AG09309 (cell line): ENCODE measurements around the gene CDK17.

Experiments
- DNase-seq: peaks from one replicate; pipeline ENCODE4 v3.0.0-alpha.2; 2010; ENCODE audit warnings: low read depth
- H3K4me3 ChIP-seq: 2 replicates; pipeline ENCODE4 v1.5.1; 2011; ENCODE audit warnings: mild to moderate bottlenecking, low read depth, low read length, moderate library complexity; ENCODE audit not compliant: control insufficient read depth
- TF ChIP-seq, protein P1 (sequence below): IDR thresholded peaks from 2 replicates; pipeline ENCODE4 v1.5.1; 2011; ENCODE audit warnings: mild to moderate bottlenecking, low read depth, low read length, inconsistent platforms; ENCODE audit not compliant: insufficient read depth, control insufficient read depth; ENCODE audit errors: missing control alignments

CDK17 gene

DNA sequence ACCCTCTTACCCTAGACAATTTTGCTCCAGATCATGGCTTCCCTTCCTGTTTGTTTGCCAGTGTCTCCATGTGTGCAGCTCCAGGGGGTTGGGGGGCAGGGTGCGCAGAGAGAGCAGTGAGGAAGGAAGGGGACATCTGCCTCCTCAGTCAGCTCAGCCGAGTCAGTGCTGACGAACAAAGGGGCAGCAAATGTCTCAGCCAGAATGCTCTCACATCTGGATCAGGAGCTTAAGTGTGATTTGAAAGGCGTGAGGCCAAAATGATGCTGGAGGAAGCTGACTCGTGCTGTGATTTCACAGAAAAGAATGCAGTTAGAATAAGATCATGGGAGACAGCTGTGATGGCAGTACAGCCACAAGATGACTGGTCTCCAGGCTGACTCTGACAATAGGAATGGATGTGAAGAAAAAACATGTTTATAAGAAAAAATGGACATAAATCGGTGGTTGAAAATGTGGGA lies 27.1 kb upstream of the CDK17 start:
- TF ChIP-seq, protein P1, sequence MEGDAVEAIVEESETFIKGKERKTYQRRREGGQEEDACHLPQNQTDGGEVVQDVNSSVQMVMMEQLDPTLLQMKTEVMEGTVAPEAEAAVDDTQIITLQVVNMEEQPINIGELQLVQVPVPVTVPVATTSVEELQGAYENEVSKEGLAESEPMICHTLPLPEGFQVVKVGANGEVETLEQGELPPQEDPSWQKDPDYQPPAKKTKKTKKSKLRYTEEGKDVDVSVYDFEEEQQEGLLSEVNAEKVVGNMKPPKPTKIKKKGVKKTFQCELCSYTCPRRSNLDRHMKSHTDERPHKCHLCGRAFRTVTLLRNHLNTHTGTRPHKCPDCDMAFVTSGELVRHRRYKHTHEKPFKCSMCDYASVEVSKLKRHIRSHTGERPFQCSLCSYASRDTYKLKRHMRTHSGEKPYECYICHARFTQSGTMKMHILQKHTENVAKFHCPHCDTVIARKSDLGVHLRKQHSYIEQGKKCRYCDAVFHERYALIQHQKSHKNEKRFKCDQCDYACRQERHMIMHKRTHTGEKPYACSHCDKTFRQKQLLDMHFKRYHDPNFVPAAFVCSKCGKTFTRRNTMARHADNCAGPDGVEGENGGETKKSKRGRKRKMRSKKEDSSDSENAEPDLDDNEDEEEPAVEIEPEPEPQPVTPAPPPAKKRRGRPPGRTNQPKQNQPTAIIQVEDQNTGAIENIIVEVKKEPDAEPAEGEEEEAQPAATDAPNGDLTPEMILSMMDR, result no peak
- peak; percentile 100 for DNase-seq
- H3K4me3 ChIP-seq, result peak overlapping the region; percentile 41

DNA sequence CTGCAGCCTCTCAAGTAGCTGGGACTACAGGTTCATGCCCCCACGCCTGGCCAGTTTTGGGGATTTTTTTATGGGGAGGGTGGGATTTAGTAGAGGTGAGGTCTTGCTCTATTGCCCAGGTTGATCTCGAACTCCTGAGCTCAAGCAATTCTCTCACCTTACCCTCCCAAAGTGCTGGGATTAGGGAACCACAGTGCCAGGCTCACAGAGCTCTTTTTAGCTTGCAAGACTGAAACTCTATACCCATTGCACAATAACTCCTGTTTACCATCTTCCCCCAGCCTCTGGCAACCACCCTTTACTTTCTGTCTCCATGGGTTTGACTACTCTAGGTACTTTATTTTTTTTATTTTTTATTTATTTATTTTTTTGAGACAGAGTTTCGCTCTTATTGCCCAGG lies 25.7 kb upstream of the CDK17 start:
- no peak overlapping the region for H3K4me3 ChIP-seq
- DNase-seq, result peak; percentile 58
- TF ChIP-seq, protein P1, result no peak

DNA sequence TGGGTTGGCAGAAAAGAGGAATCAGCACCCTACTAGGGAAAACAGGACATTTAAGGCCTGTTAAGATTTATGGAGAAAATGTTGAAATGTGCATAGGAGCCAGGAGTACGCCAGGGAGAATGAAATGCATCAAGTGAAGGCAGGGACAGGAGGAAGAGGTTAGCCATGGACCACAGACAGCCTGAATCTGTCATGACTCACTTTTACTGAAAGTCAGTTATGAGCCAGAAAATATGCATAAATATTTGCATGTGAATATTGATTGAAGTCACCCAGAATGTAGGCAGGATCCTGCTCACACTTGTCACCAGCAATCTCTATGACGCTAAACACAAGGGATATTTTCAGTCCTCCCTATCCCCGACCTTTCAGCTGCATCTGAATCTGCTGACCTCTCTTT lies 25.1 kb upstream of the CDK17 start:
- peak; percentile 97 for DNase-seq
- TF ChIP-seq, protein P1, result no peak
- H3K4me3 ChIP-seq, result no peak overlapping the region

DNA sequence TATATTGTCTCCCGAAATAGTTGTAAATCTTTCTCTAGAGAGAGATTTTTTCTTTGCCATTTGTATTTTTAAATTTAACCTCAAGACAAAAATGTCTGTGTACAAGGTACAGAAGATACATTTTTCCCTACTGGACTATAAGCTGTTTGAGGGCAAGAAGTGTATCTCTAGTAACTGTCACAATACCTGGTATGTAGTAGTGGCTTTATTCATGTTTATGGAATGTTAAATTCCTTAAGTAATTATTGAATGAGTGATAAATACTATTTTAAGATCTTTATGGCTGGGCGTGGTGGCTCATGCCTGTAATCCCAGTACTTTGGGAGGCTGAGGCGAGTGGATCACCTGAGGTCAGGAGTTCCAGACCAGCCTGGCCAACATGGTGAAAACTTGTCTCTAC lies 24.4 kb upstream of the CDK17 start:
- no peak overlapping the region for H3K4me3 ChIP-seq
- TF ChIP-seq, protein P1, result no peak
- DNase-seq, result no peak

DNA sequence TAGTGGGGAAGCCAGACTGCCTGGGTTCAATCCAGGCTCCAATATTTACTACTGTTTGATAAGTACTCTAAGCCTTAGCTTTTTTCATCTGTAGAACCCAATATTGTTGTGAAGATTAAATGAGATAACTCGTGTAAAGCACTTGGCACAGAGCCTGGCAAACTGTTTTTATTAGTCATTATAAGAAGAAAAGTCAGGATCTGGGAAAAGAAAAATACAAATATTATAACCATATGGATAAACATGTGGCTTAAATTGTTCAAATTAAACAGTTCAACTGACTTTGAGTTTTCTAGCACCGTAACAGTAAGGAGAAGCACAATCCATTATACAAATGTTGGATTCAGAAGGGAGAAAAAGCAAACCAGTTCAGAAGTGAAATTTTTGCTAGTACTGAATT lies 22.0 kb upstream of the CDK17 start:
- no peak overlapping the region for H3K4me3 ChIP-seq
- TF ChIP-seq, protein P1, result no peak
- no peak for DNase-seq

DNA sequence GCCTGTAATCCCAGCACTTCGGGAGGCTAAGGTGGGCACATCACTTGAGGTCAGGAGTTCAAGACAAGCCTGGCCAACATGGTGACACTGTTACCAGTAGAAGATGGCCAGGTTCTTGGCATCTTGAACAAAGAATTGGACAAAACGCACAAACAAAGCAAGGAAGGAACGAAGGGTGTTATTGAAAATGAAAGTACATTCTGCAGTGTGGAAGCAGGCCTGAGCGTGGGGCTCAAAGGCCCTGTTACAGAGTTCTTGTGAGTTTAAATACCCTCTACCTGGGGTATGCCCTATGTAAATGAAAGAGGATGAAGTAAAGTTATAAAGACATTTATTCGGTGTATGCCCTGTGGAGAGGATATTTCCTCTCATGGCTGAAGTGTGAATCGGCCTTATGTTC lies 20.8 kb upstream of the CDK17 start:
- DNase-seq, result no peak
- no peak overlapping the region for H3K4me3 ChIP-seq
- TF ChIP-seq, protein P1, result no peak
